NCI-H128 (cell line): Measurements from ENCODE around the gene METTL23.

Experiments used
- DNase-seq: peaks from one replicate; lab custom pipeline; 2025; ENCODE audit not compliant: unreplicated experiment; lab: John Stamatoyannopoulos, UW

The METTL23 gene, protein sequence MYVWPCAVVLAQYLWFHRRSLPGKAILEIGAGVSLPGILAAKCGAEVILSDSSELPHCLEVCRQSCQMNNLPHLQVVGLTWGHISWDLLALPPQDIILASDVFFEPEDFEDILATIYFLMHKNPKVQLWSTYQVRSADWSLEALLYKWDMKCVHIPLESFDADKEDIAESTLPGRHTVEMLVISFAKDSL

DNA sequence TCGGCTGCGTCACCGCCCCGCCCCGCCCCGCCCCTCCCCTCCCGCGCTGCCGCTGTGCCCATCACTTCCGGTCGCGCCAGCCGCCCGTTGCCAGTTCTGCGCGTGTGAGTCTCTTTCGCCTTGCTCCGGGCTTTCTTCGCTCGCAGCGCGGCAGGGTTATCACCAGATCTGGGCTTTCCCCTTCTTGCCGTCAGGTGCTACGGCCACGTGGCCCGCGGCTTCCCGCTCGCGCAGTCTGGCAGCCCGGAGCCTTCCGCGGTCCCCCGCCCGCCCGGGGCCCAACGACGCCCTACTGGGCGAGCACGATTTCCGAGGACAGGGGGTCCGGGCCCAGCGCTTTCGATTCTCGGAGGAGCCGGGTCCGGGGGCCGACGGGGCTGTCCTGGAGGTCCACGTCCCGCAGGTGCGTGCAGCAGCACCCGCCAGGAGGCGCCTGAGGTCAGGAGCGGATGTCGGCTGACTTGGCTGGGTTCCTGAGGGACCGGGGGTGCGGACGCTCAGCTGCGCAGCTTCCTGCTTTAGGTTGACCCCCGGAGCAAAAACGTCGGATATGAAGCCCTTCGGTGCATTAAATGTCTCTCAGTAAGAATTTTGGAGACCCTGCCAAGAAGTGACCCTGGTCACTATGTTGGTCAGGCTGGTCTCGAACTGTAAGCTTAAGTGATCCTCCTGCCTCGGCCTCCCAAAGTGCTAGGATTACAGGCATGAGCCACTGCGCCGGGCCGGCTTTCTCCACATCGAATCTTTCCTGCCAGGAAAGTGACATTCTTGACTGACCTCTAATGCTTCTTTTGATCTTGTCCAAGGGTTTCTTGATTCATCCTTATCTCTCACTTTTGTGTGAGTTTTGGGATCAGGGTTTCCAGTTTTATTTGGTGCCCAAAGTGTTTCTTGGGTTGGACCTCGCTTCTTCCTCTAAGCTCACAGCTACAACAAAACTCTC lies at the start of gene METTL23:
Gene METTL23 (plus strand): TSS at position 64 of the 943 bp plus-strand sequence. CDS start 2,872 bp downstream, outside the sequence.
- DNase-seq = no peak

DNA sequence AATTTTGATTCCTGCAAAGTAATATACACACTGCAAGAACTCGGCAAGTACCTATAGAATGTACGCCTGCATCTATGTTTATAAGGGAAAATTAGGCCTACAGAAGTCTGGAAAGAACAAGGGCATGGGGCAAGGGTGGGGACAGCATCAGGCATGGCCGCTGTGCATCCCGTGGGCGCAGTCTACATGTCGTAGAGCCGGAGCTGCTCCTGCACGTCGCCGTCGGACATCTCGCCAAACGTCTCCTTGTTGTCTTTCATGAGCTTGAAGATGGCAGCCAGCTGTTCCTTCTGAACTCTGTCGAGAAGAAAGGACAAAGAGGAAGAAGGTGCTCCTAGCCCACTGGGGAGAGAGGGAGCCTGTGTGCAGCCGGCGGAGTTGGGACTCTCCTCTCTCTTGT lies 49.2 kb upstream of the METTL23 start:
- no peak for DNase-seq

DNA sequence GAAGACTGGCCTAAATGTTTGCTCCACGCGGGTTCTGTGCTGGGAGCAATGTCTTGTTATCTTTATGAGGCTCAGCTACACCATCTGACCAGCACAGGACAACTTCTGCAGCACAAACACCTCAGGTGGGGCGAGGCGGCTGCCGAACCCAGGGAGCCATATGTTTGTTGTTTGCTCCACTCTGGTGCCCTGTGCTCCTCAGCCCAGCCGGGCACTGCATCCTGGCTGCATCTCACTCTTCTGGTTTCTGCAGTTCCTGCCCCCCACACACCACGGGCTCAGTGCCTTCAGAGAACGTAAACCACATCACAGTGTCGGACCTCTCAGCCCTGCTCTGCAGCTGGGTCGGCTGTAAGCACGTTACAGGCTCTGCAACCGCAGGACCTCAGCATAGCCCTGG lies 48.3 kb upstream of the METTL23 start:
- DNase-seq = no peak

DNA sequence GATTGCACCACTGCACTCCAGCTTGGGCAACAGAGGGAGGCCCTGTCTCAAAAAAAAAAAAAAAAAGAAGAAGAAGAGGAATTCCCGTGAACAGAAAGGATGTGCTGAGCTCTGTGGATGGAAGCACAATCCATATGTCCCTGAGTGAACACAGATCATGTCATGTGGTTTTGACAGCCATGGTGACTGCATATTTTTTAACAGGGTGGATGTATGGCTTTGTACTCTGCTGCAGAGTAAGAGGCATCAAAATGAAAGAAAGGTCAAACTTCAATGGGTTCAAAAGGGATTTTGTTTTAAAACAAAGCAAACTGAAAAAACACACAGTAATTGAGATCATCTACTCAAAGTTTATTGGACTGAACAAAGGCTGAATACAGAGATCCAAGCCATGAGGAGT lies 47.4 kb upstream of the METTL23 start:
- DNase-seq = no peak

DNA sequence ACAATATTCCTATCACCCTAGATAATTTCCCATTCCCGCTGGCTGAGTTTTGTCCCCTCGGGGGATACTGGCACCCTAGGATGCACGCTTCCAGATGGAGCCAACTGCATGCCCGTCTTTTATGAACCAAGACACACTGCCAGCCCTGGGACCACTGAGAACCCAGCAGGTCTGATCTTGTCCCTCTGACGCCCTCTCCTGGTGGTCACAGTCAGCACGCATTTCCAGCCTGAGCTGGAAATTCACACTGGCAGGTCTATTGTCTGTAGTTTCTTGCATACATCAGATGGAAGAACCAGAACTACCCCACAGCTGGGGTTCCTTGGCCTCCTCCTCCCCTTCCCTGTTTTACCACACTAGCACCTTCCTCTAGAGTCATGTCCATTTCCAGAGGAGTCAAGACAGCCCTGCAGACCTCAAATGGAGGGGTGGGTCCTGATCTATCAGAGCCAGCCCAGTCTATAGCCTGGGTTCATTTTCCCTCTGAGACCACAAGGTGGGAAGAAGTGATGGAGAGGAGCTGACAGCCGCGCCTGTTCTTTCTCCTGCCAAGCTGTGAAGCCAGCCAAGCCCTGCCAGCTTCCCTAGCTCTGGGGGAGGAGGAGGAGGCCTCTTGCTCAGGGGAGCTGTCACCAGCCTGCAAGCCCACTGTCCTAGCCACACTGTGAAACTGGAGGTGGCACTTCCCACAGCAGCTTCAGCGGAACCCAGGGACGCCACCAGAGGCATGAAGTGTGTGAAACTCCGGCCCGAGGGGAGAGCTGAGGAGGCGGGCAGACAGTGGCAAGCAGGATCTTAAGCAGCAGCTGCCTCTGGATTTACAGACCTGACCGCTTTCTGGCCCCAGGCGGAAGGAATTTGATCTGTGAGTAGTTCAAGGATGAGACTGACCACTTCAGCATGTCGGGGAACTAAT lies 45.2 kb upstream of the METTL23 start:
- DNase-seq = no peak

DNA sequence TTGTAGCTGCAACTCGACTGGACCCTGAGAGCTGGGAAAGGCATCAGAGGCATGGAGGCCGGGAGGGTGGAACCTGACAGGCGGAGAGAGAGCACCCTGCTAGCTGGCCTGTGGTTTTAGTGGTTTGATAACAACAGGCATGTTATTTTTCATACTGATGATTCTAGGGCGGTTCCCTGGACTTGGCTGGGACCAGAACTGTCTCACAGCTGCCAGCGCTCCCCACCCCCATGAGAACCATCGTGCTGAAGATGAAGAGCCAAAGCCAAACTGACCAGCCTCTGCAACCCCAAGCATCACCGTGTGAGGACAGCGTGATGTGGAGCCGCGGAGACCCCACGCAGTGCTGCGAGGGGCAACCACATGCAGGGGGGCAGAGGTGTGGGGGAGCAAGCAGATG lies 44.3 kb upstream of the METTL23 start:
- no peak for DNase-seq

DNA sequence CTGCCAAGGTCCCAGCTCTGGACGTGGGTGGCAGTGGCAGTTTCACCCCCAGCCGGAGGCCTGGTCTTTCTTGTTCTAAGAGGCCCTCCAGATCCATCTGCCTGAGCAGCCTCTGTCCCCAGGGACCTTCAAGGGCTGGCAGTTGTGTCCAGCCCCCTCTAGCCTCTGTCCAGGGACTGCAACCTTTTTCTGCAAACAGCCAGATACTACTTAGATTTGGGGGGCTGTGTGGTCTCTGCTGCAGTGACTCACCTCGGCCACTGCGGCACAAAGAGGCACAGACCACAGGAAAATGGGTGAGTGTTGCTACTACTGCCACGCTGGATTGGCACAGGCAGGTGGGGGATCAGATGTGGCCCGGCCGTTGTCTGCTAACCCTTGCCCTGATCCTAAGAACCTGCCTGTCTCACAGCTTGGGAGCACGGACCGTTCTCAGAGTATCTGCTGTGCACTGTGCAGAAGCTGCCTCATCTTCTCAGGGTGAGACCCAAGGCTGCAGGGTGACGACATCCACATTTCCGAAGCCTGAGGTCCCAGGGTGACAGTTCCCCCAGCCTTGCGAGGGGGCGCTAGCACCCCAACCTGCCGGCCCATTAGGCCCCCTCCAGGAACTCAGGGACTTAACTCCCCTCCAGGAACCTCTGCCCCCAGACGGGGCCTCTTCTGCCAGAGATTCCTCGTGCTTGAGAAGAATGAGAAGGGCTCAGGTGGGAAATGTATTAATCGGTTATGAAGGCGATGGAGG lies 43.5 kb upstream of the METTL23 start:
- DNase-seq = no peak

DNA sequence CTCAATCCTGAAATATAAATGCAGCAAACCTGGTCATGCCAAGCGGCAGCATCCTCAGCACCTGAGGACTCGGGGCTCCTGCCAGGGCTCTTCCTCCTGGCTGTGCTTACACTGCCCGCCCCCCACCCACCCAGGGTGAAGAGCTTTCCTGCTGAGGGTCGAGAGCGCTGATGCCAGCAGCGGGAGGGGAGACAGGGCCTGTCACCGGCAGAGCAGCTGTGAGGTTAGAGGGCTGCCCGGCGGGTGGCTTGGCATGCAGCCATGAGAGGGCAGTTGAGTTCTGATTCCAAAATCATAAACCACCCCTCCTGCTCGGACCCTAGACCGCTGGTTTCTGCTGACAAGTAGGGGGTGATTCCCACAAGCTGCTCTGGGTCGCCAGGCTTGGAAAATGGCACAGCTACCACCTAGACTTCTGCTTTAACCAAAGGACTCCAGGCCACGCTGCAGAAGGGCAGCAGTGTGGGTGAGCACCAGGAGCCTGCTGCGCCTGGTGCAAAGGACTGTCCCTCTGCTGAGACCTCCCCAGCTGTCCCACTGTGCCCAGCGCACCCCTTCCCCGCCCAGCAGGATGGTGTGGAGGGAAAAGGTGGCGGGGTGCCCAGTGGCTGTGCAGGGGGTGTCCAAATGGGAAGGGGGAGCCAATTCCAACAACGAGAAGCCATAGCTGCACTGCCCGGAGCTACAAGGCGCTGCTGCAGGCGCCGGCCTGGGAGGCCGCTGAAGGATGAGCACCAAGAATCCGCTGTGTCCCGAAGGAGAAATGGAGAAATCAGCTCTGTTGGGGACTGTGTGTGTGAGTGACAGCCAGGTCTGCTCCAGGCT lies 42.5 kb upstream of the METTL23 start:
- no peak for DNase-seq

DNA sequence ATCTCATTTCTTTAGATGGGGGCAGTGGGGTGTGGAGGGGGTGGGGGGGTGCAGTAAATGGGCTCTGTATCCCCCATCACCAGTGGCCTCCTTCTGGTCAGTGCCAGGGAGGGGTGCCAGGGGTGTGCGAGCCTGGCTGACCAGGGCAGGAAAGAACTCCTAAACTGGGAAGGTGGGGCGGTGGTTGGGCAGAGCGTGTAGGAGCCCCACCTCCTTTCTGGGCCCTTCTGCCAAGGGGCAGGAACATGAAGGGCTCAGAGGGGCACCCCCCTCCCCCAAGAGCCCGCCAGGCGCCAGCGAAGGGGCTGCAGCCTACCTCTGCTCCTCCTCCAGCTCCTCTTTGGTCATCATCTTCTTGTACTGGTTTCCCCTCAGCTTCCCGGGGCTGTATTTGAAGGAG lies 41.9 kb upstream of the METTL23 start:
- no peak for DNase-seq

DNA sequence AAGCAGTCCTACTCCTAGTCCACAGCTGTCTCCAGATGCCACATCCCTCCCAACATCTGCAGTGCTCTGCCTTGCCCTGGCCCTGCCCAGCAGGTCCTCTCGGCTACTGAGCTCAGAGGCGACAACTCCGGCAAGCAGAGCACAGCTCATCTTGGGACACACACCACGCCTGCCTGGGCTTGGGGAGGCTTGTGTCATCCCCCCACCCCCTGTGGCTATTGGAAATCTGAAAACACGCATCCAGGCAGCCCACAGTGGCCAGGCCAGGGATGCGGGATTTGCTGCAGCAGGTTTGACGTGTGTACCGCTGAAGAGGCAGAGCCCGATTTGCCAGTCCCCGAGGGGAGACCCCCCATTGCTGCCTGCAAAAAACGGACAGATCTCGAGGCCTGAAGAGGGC lies 41.3 kb upstream of the METTL23 start:
- DNase-seq = no peak

DNA sequence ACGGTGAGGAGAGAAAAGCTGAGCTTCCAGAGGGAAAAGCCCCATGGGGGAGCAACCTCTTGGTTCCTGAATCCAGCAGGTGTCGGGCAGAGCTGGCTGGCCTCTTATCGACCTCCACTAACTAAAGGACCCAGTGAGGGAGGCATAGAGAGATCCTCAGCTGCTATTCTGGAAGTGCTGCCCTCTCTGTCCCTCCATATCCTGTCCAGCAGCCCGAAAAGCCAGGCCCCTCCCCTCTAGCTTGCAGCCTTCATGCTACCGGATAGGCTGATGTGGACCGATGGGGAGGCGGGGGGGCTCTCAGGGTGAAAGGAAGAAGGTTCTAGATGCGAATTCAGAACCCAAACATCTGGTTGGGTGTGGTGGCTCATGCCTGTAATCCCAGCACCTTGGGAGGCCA lies 40.8 kb upstream of the METTL23 start:
- DNase-seq = no peak

DNA sequence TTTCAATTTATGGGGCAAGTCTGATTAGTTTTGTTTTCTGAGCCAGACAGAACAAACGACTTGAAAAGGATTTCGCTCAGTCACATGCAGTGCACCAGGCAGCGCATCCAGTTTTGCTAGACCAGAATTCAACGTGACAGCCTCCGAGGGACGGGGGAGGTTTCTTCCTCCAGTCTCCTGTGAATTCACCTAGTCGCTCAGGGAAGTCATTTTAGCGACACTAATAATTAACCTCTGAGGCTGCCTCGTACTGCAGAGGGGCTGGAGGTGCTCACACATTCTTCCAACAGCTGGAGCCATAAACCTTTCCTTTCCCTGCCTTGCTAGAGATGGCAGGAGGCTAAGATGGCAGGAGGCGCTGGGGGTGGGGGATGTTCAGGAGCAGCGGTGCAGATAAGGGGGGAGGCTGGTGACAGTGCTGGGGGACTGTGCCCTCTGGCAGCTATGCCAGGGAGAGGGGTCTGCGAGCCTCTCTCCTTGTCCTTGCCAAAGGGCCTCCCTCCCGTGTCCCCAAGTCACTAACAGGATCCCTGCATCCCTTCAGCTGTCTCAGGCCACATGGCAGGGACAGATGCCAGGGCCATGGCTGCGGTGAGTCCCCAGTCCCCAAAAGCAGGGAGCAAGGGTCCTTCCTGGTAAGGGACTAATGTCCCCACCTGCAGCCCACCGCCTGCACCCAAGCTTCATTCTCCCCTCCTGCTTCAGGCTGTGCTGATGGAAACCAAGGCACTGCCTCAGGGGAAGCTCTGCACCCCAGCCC lies 39.9 kb upstream of the METTL23 start:
- DNase-seq = no peak

DNA sequence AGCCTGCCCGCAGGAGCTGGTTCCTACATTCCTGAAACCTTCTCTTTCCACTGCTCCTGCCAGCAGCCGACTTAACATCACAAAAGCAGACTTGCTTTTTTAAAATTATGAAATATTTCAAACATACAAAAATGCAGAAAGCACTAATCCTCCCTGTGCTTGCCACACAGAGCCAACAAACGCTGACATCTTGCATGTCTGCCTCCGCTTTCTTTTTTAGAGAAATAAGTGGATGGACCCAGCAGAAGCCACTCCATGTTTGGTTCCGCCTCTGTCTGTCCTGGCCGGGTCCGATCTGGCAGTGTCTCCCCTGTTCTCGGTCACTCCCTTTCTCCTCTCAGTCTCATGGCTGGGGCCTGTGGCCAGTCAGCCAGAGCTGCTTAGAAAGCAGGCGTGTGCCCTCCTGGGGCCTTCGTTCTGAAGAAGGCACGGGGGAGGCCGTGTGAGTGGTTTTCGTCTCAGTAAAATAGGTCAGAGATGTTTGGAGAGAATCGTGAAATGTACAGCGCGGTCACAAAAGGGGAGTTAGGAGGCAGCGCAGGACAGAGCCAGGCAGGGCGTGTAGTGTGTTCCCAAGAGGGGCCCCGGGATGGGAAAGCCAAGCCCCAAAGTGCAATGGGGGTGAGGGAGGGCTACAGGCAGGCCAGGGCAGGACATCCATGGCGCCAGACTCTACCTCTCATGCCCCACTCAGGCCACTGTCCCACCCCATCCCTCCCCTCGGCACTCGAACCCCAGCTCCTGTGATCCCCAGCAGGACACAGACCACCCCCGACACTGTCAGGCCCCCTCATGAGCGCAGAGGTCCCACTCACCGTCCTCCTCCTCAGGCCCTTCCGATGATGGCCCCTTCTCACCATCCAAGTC lies 39.1 kb upstream of the METTL23 start:
- no peak for DNase-seq

DNA sequence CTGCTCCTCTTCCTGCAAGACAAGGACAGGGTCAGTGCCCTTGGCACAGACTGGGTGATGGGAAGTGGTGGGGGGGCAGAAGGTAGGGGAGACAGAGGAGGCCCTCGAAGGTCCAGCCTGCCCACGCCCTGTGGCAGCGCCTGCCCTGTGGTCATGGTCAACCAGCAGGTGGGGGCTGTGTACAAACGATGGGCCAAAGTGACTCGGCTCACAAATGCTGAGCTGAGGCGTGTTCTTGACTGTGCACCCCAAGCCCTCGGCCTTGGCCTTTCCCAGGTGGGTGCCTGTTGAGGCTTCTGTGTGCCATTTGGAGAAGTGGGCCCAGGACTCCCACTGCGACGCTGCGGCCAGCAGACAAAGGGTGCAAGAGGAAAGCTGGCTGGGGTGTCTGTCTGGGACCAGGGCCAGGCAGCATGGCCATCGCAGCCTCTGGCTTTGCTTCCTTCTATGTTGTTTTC lies 38.4 kb upstream of the METTL23 start:
- no peak for DNase-seq

DNA sequence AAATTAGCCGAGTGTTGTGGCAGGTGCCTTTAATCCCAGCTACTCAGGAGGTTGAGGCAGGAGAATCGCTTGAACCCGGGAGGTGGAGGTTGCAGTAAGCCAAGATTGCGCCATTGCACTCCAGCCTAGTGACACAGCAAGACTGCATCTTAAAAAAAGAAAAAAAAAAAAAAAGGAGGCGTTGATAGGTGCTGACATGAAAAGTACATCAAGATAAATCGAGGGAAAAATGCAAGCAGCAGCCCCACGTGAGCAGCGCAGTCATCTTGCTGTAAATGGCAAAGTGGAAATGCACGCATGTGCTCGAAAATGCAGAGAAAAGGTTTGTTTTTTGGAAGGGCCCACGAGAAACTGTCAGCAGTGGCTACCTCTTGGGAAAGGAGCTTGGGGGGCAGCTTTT lies 36.8 kb upstream of the METTL23 start:
- DNase-seq = no peak

DNA sequence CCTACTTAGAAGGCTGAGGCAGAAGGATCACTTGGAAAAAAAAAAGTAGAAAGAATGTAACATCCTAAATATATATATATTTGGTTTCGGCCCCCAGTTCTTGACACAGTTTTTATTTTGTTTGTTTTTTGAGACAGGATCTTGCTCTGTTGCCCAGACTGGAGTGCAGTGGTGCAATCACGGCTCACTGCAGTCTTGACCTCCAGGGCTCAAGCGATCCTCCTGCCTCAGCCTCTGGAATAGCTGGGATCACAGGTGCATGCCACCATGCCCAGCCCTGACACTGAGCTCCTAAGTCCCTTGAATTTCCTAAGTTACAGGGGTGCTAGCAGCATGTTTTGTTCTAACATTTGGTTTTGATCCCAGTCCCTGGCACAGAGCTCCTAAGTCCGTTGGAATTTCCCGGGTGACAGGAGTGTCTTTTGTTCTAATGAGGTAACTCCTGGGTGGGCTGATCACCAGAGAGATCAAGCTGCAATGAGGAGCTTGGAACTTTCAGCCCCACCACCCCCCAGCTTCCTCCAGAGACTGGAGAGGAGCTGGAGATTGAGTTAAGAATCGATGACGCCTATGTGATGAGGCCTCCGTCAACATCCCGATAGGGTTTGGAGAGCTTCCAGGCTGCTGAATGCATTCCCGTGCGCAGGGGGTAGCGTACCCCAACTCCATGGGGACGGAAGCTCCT lies 35.9 kb upstream of the METTL23 start:
- no peak for DNase-seq

DNA sequence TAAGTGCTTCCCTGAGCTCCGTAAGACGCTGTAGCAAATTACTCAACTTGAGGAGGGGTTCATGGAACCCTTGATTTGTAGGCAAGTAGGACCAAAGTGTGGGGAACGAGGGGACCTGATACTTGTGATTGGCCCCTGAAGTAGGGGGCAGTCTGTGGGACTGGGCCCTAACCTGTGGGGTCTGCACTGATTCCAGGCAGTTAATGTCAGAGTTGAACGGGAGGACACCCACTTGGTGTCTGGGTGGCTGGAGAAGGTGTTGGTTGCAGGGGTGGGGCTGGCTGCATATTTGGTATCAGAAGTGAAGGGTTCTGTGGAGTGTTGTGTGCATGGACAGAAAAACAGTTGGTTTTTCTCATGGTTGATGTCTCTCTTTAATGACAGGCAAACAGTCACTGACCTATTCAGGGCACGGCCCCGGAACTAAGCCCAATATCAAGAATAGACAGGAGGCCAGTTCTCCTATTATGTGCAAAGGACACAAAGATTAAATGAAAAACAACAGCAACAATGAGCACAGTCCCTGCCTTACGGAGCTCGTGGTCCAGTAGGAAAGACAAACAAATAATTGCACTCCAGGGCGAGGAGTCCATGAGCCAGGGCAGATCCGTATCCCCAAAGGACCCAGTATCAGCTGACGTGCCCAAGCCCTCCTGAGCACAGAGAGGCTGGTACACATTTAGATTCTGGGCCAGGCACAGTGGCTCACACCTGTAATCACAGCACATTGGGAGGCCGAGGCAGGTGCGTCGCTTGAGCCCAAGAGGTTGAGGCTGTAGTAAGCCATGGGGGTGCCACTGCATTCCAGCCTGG lies 35.1 kb upstream of the METTL23 start:
- no peak for DNase-seq
